Dermis lymphatic vessel endothelial cell (primary cell): ENCODE data around the gene WDR11. TPM values are rescaled to one million over a fixed set of nuclear protein-coding genes. Genes with fewer than 3 reads are reported as not detected.

Experiments used
- total RNA-seq: library from RNA; depleted of rRNA; stranded (reverse); fragments of >200 nt; gene quantifications from 2 replicates; pipeline ENCODE4 v1.2.1, GENCODE V29; 2014

Gene WDR11
- total RNA-seq: 87.1 and 89.3 TPM in 2 replicates

GRCh38 chr10:120850911-120851865 lies at the start of gene WDR11:
Gene WDR11 (plus strand): TSS chr10:120851362. CDS start chr10:120851421, 59 bp downstream.

